Esophagus muscularis mucosa (tissue), 4 donors: Measurements from ENCODE around the gene RHO. TPM values are rescaled to one million over a fixed set of nuclear protein-coding genes. Genes with fewer than 3 reads are reported as not detected.

Experiments used
- DNase-seq: peaks from one replicate; pipeline ENCODE4 v3.0.0-alpha.2; 2017; ENCODE audit errors: extremely low spot score
- H3K27ac ChIP-seq, 4 donors: fragments of 200-600 bp; sonication (generic); replicated peaks in 1 of 4; 1 replicate in 3 of 4; 2 replicates in 1 of 4; pipeline ENCODE4 v1.5.1; 2016 to 2019; ENCODE audit warnings: mild to moderate bottlenecking in 1 of 4
- H3K27me3 ChIP-seq, 4 donors: fragments of 200-600 bp; sonication (generic); one replicate each; pipeline versions ENCODE4 v1.5.1 to v1.6.0; 2016 to 2019
- H3K36me3 ChIP-seq, 4 donors: fragments of 200-600 bp; sonication (generic); one replicate each; pipeline ENCODE4 v1.5.1; 2016 to 2019
- H3K4me1 ChIP-seq, 4 donors: fragments of 200-600 bp; sonication (generic); one replicate each; pipeline ENCODE4 v1.5.1; 2016 to 2019
- H3K4me3 ChIP-seq, 4 donors: fragments of 200-600 bp; sonication (generic); 1 replicate in 2 of 4; 2 replicates in 2 of 4; pipeline ENCODE4 v1.5.1; 2016 to 2019; ENCODE audit warnings: mild to moderate bottlenecking in 4 of 4, moderate library complexity in 1 of 4
- H3K9me3 ChIP-seq, 4 donors: fragments of 200-600 bp; sonication (generic); 1 replicate in 3 of 4; 2 replicates in 1 of 4; pipeline ENCODE4 v1.5.1; 2016 to 2019
- EP300 ChIP-seq: sonication (generic); formaldehyde crosslinking; IDR thresholded peaks from one replicate; pipeline ENCODE4 v1.6.1; 2017; ENCODE audit warnings: antibody characterized with exemption
- POLR2A ChIP-seq: fragments of 450-650 bp; IDR thresholded peaks from one replicate; pipeline ENCODE4 v1.6.1; 2017; ENCODE audit warnings: antibody characterized with exemption, moderate library complexity, mild to moderate bottlenecking, low read depth
- POLR2AphosphoS5 ChIP-seq, 2 donors: sonication (generic); formaldehyde crosslinking; IDR thresholded peaks; one replicate each; pipeline ENCODE4 v1.6.1; 2017; ENCODE audit warnings: antibody characterized with exemption in 2 of 2
- whole genome bisulfite sequencing: methylation state at CpG from one replicate; pipeline ENCODE4 v1.1.5; 2018; 5-methylcytosine and 5-hydroxymethylcytosine counted together
- intact Hi-C: fragments of 100-400 bp; cut with DNase I; formaldehyde crosslinking; loops from one replicate; pipeline ENCODE4 v1.15.1; 2023
- total RNA-seq, 4 donors: library from RNA; depleted of rRNA; stranded (reverse); fragments of >200 nt; gene quantifications; one replicate each; pipeline versions ENCODE4 v1.1.0 to v1.2.1, GENCODE V29; 2016
- TF ChIP-seq, protein P1 (sequence below), 3 experiments: fragments of 200-600 bp in 2 of 3; fragments of 450-650 bp in 1 of 3; sonication (generic) in 2 of 3; IDR thresholded peaks; one replicate each; pipeline ENCODE4 v1.5.1; 2017 to 2019; ENCODE audit warnings: antibody characterized with exemption in 3 of 3, mild to moderate bottlenecking in 2 of 3, moderate library complexity in 1 of 3

RHO gene
- total RNA-seq, 4 donors from 2014 or later: not detected

DNA sequence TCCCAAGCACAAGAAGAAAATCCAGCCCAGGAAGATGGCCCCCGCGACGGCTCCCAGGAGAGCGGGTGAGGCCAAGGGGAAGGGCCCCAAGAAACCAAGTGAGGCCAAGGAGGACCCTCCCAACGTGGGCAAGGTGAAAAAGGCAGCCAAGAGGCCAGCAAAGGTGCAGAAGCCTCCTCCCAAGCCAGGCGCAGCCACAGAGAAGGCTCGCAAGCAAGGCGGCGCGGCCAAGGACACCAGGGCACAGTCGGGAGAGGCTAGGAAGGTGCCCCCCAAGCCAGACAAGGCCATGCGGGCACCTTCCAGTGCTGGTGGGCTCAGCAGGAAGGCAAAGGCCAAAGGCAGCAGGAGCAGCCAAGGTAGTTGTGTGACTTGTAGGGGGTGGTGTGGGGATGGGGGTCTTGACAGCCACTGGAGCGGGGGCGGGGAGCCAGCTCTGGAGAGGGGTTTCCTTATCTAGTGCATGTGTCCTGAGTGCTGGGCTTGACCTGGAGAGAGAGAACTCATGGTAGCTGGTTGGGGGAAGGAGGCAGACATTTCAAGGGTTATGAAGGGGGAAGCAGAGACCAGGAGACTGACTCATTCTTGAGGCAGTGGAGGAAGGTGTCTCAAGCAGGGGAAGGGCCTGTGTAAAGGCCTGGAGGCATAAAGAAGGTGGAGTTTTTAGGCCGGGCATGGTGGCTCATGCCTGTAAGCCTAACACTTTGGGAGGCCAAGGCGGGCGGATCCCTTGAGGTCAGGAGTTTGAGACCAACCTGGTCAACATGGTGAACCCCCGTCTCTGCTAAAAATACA lies 20.8 kb downstream of the RHO start:
- intact Hi-C loops: no loop called here
- no peak for DNase-seq
- Histone ChIP-seq H3K4me1 (peaks cover 10 to 16% (median 14%) of the 10 kb centered on the region in 4 donors), H3K36me3 (no peaks in the 10 kb centered on the region), H3K27ac (no peak overlapping the region), H3K4me3 (no peak overlapping the region), H3K9me3 (no peaks in the 10 kb centered on the region), H3K27me3 (no peaks in the 10 kb centered on the region)
- WGBS: 89% methylated on average over 18 of the region's 18 CpGs
- TF ChIP-seq, protein P1, sequence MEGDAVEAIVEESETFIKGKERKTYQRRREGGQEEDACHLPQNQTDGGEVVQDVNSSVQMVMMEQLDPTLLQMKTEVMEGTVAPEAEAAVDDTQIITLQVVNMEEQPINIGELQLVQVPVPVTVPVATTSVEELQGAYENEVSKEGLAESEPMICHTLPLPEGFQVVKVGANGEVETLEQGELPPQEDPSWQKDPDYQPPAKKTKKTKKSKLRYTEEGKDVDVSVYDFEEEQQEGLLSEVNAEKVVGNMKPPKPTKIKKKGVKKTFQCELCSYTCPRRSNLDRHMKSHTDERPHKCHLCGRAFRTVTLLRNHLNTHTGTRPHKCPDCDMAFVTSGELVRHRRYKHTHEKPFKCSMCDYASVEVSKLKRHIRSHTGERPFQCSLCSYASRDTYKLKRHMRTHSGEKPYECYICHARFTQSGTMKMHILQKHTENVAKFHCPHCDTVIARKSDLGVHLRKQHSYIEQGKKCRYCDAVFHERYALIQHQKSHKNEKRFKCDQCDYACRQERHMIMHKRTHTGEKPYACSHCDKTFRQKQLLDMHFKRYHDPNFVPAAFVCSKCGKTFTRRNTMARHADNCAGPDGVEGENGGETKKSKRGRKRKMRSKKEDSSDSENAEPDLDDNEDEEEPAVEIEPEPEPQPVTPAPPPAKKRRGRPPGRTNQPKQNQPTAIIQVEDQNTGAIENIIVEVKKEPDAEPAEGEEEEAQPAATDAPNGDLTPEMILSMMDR (IDR thresholded peaks at IDR 0.05): no peak
- no peak for TF ChIP-seq POLR2AphosphoS5 (IDR thresholded peaks at IDR 0.05)
- TF ChIP-seq POLR2A: no peak
- no peak for TF ChIP-seq EP300

DNA sequence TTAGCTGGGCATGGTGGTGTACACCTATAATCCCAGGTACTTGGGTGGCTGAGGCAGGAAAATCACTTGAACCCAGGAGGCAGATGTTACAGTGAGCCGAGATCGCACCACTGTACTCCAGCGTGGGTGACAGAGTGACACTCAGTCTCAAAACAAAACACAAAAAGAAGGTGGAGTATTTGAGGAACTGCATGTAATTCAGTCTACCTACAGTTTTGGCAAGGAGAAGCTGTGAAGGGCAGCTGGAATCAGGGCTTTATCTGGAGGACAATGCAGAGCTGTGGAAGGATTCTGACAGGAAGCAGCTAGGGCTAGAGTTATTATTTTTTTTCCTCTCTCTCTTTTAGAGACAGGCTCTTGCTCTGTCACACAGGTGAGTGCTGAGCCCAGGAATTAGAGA lies 21.4 kb downstream of the RHO start:
- intact Hi-C loops: no loop called here
- H3K27me3 ChIP-seq: no peaks in the 10 kb centered on the region
- H3K4me1 ChIP-seq: peaks cover 16 to 22% (median 20%) of the 10 kb centered on the region in 4 donors
- H3K27ac ChIP-seq: no peak overlapping the region
- H3K4me3 ChIP-seq: no peak overlapping the region
- DNase-seq: no peak
- H3K9me3 ChIP-seq: no peaks in the 10 kb centered on the region
- H3K36me3 ChIP-seq: no peaks in the 10 kb centered on the region
- WGBS: 86% methylated on average over 3 of the region's 3 CpGs
- TF ChIP-seq POLR2A (no peak), EP300 (no peak), POLR2AphosphoS5 (IDR thresholded peaks at IDR 0.05) (no peak)
- TF ChIP-seq, protein P1 (IDR thresholded peaks at IDR 0.05): no peak

DNA sequence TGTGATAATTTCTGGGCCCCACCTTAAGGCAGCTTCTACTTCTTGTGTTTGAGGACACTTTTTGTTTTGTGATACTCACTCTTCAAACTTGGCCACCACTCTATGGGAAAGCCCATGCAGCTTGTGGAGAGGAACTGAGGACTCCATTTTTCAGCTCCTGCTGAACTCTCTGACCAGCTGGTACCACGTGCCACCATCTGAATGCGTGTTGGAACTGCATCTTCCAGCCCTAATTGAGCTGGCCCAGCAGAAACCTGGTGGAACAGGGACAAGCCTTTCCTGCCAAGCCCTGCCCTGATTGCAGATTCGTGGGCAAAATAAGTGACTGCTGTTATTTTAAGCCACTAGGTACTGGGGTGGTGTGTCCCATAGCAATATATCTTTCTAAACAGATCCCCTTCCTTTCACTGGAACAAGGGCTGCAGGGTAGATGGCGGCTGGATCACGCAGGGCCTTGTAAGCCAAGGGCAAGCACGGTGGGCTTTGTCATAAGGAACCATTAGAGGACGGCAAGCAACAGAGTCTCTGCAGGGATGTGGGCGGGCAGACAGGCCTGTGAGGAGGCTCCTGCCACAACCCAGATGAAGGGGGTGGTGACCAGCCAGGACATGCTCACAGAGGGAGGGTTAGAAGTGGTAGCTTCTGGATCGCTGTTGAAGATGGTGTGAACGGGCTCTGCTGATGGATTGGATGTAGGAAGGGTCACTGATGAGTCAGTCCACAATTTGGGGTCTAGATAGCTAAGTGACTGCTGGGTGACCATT lies 24.0 kb downstream of the RHO start:
- WGBS: 79% methylated on average over 10 of the region's 10 CpGs
- H3K36me3 ChIP-seq: peaks cover 5 to 24% (median 18%) of the 10 kb centered on the region in 4 donors
- H3K4me1 ChIP-seq: peaks cover 30 to 45% (median 39%) of the 10 kb centered on the region in 4 donors
- no peaks in the 10 kb centered on the region for H3K27me3 ChIP-seq
- no peak overlapping the region for H3K27ac ChIP-seq
- intact Hi-C loops: no loop called here
- H3K9me3 ChIP-seq: no peaks in the 10 kb centered on the region
- DNase-seq: no peak
- TF ChIP-seq POLR2AphosphoS5 (IDR thresholded peaks at IDR 0.05) (no peak), EP300 (no peak), POLR2A (no peak)
- TF ChIP-seq, protein P1 (IDR thresholded peaks at IDR 0.05): no peak
- H3K4me3 ChIP-seq: no peak overlapping the region

DNA sequence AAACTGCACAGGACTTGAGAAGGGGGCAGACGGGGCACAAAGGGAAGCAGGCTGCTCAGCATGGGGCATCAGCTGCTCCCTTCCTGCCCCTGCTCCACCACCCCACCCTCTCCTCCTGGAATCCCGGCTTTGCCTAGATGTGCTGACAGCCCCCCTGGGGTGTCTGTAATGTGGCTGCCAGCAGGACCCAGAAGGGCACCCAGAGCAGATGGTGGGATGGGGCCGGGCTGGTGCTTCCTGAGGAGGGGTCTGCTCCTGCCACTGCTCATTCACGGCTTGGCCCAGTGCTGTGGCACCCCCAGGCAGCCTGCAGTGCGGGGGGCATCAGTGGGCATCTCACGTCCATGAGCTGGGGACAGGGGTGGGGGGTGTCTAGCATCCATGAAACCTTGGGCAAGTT lies 24.7 kb downstream of the RHO start:
- DNase-seq: no peak
- TF ChIP-seq, protein P1 (IDR thresholded peaks at IDR 0.05): no peak
- TF ChIP-seq POLR2A (no peak), EP300 (no peak), POLR2AphosphoS5 (IDR thresholded peaks at IDR 0.05) (no peak)
- Histone ChIP-seq H3K4me1 (peaks cover 37 to 52% (median 46%) of the 10 kb centered on the region in 4 donors), H3K27me3 (no peaks in the 10 kb centered on the region), H3K4me3 (no peak overlapping the region), H3K36me3 (peaks cover 5 to 31% (median 25%) of the 10 kb centered on the region in 4 donors), H3K27ac (peak overlapping the region in 1 of 4 donors; percentile 22), H3K9me3 (no peaks in the 10 kb centered on the region)
- intact Hi-C loops: no loop called here
- WGBS: 71% methylated on average over 6 of the region's 6 CpGs
